Panc1 (cell line): ENCODE measurements around the gene MRPS7. TPM values are rescaled to one million over a fixed set of nuclear protein-coding genes. Genes with fewer than 3 reads are reported as not detected.

Source experiments
- ATAC-seq: fragments of 200-7000 bp; cut with Tn5 transposase; 2 replicates; pipeline ENCODE4 v1.9.1; 2020; ENCODE audit warnings: mild to moderate bottlenecking, moderate library complexity
- Bru-seq: library from RNA; stranded (reverse); fragments of 400-500 nt; gene quantifications from one replicate; lab custom pipeline; 2021; lab: Mats Ljungman, UMichigan
- BruChase-seq, 2 experiments: library from RNA; stranded (reverse); fragments of 400-500 nt; gene quantifications; one replicate each; lab custom pipeline; 2021; lab: Mats Ljungman, UMichigan
- BruUV-seq: library from RNA; stranded (reverse); fragments of 400-500 nt; replicated peaks from 2 replicates; lab custom pipeline; 2021; lab: Mats Ljungman, UMichigan
- CTCF ChIA-PET: fragments of 300-600 bp; sonication (Branson Sonifier 250); formaldehyde crosslinking; loops from one replicate; lab custom pipeline; 2022; ENCODE audit warnings: antibody characterized with exemption; lab: Charles Lee
- POLR2A ChIA-PET: fragments of 300-600 bp; sonication (Branson Sonifier 250); formaldehyde crosslinking; loops from one replicate; lab custom pipeline; 2022; ENCODE audit warnings: antibody characterized with exemption; lab: Charles Lee
- DNase-seq: peaks from one replicate; pipeline ENCODE4 v3.0.0-alpha.2; 2010; ENCODE audit warnings: low read depth, low spot score
- H3K27ac ChIP-seq: 2 replicates; pipeline ENCODE4 v1.5.1; 2011; ENCODE audit warnings: mild to moderate bottlenecking, low read length, inconsistent platforms
- H3K27me3 ChIP-seq: fragments of 200-500 bp; sonication (Bioruptor generic); 2 replicates; pipeline ENCODE4 v1.6.0; 2014; ENCODE audit warnings: low read length, inconsistent platforms; ENCODE audit not compliant: control insufficient read depth, insufficient read depth
- H3K36me3 ChIP-seq: fragments of 200-500 bp; sonication (Bioruptor generic); 2 replicates; pipeline ENCODE4 v1.5.1; 2014; ENCODE audit warnings: inconsistent platforms, mild to moderate bottlenecking, low read length, moderate library complexity; ENCODE audit not compliant: control insufficient read depth, insufficient read depth
- H3K4me1 ChIP-seq: 2 replicates; pipeline ENCODE4 v1.5.1; 2011; ENCODE audit warnings: inconsistent platforms, mild to moderate bottlenecking, low read length, moderate library complexity; ENCODE audit not compliant: control insufficient read depth, insufficient read depth
- H3K4me3 ChIP-seq, 2 experiments: 2 replicates each; pipeline ENCODE4 v1.5.1; 2011 to 2012; ENCODE audit warnings: low read depth in 2 of 2, low read length in 2 of 2, mild to moderate bottlenecking in 2 of 2, inconsistent platforms in 1 of 2, moderate library complexity in 1 of 2
- H3K9me3 ChIP-seq: fragments of 200-500 bp; sonication (Bioruptor generic); 2 replicates; pipeline ENCODE4 v1.5.1; 2014; ENCODE audit warnings: low read depth, mild to moderate bottlenecking, inconsistent platforms, low read length, moderate library complexity; ENCODE audit not compliant: control insufficient read depth, insufficient read depth
- POLR2AphosphoS5 ChIP-seq: IDR thresholded peaks from 2 replicates; pipeline ENCODE4 v1.6.1; 2012; ENCODE audit warnings: mild to moderate bottlenecking, low read depth, low read length, moderate library complexity
- REST ChIP-seq, 2 experiments: IDR thresholded peaks; 2 replicates each; pipeline ENCODE4 v1.6.1; 2011 to 2012; ENCODE audit warnings: low read depth in 2 of 2, control low read depth in 1 of 2, low read length in 1 of 2, mild to moderate bottlenecking in 1 of 2, moderate library complexity in 1 of 2; ENCODE audit not compliant: insufficient read depth in 1 of 2
- SIN3A ChIP-seq: IDR thresholded peaks from 2 replicates; pipeline ENCODE4 v1.6.1; 2012; ENCODE audit warnings: low read depth, mild to moderate bottlenecking, low read length, moderate library complexity, borderline replicate concordance; ENCODE audit not compliant: insufficient read depth
- TCF7L2 ChIP-seq: IDR thresholded peaks from 2 replicates; pipeline ENCODE4 v1.6.1; 2011; ENCODE audit warnings: mild to moderate bottlenecking, low read depth, low read length, inconsistent platforms
- in situ Hi-C: cut with HindIII; loops from 2 replicates; pipeline ENCODE4 v1.10.0; 2016; ENCODE audit warnings: low sequenced_read_pairs, low pct_unique_long_range_greater_than_20kb
- intact Hi-C: fragments of 100-400 bp; cut with micrococcal nuclease; formaldehyde crosslinking; loops from one replicate; pipeline ENCODE4 v1.10.0; 2022; ENCODE audit not compliant: unreplicated experiment
- long read RNA-seq: library from polyadenylated mRNA; unstranded; transcript quantifications from one replicate; pipeline ENCODE4 v2.0.0, GENCODE V29; 2021; ENCODE audit not compliant: unreplicated experiment
- polyA plus RNA-seq: library from polyadenylated mRNA; unstranded; fragments of >200 nt; gene quantifications from one replicate; pipeline ENCODE4 v1.2.1, GENCODE V29; 2012; ENCODE audit warnings: missing spikeins; ENCODE audit not compliant: insufficient read length
- total RNA-seq: library from RNA; stranded (reverse); gene quantifications from one replicate; pipeline ENCODE4 v1.2.1, GENCODE V29; 2021; ENCODE audit not compliant: unreplicated experiment
- TF ChIP-seq, protein P1 (sequence below): fragments of 450-650 bp; IDR thresholded peaks from 2 replicates; pipeline ENCODE4 v1.5.1; 2017; ENCODE audit warnings: mild to moderate bottlenecking

MRPS7 gene
- total RNA-seq (85.0 TPM), Bru-seq, nascent RNA (percentile 89 among the genes with signal in this experiment), BruChase-seq, experiment 1, labeled RNA remaining after a 2-hour chase (percentile 89 among the genes with signal in this experiment), BruChase-seq, experiment 2, labeled RNA remaining after a 6-hour chase (percentile 93 among the genes with signal in this experiment)
- 78.8 TPM for polyA plus RNA-seq
- long read RNA-seq, transcript MRPS7-203 (4 exons, 1,638 nt): minor isoform, 26 of 200 reads
- long read RNA-seq, transcript MRPS7-201 (5 exons, 1,406 nt): major isoform, 152 of 200 reads
- long read RNA-seq, partial matches to known transcripts: 9 of 200 reads
- long read RNA-seq, other reads (novel, unspliced or antisense): 10 of 200 reads

DNA sequence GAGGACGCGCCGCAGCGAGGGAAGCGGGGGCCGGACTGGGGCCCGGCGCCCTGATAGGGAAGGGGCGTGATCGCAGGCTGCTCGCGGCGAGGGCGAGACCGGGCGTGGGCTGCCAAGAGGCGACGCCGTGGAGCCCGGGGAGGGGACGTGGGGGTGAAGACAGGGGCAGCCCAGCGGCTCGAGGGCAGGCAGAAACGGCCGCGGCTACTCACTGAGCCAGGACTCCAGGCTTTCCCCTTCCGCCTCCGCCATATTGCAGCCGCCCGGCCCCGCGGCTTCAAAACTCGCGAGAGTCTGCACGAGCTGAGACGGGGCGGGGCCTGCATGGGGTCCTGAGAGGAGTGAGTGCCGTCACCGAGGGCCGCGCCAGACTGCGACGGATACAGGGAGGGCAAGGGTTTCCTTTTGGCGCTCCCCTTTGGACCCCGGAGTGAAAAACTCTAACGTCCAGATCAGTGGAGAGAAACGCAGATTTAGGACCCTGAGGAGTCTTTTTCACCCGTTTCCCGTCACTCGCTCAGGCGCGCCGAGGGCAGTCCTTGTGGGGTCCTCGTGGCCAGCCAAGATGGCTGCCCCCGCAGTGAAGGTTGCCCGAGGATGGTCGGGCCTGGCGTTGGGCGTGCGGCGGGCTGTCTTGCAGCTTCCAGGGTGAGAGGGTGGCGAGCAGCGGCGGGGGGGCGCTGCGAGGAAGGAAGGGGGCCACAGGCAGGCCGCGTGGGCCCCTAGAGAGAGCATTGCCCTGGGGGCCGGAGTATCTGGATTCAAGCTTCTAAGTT is at the start of gene MRPS7, which contains the start of gene GGA3:
TSS of gene MRPS7 (plus strand) at position 544 of the 776 bp plus-strand sequence. CDS start at position 566, 22 bp downstream.
TSS of gene GGA3 (minus strand) at position 271 of the 776 bp plus-strand sequence. CDS start at position 252, 19 bp downstream.
- POLR2A ChIA-PET: interaction anchor here (0.8 to 1.3 kb wide), 2 partner anchors 9 to 46 kb away, joined by 4 to 6 read pairs; partner anchors contain the start of gene MIF4GD
- no peaks in the 10 kb centered on the region for H3K9me3 ChIP-seq
- peak; percentile 99 for ATAC-seq
- H3K27ac ChIP-seq: peak within 1 kb of the TSS; percentile 95
- intact Hi-C loops: no loop called here
- peak; percentile 92 for TF ChIP-seq POLR2AphosphoS5
- TF ChIP-seq, protein P1, sequence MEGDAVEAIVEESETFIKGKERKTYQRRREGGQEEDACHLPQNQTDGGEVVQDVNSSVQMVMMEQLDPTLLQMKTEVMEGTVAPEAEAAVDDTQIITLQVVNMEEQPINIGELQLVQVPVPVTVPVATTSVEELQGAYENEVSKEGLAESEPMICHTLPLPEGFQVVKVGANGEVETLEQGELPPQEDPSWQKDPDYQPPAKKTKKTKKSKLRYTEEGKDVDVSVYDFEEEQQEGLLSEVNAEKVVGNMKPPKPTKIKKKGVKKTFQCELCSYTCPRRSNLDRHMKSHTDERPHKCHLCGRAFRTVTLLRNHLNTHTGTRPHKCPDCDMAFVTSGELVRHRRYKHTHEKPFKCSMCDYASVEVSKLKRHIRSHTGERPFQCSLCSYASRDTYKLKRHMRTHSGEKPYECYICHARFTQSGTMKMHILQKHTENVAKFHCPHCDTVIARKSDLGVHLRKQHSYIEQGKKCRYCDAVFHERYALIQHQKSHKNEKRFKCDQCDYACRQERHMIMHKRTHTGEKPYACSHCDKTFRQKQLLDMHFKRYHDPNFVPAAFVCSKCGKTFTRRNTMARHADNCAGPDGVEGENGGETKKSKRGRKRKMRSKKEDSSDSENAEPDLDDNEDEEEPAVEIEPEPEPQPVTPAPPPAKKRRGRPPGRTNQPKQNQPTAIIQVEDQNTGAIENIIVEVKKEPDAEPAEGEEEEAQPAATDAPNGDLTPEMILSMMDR: no peak
- TF ChIP-seq SIN3A: peak; percentile 78; the same call in 1 of the 2 replicates
- in situ Hi-C loops: no loop called here
- H3K4me1 ChIP-seq: peaks cover 20% of the 10 kb centered on the region
- no peaks in the 10 kb centered on the region for H3K27me3 ChIP-seq
- CTCF ChIA-PET: interaction anchor here (0.6 to 2.9 kb wide), 3 partner anchors 9 to 62 kb away, joined by 3 to 21 read pairs (median 4); partner anchors contain the start of gene MIF4GD
- BruUV-seq: no TSS peak
- peaks cover 7% of the 10 kb centered on the region; the same call in 1 of the 2 replicates for H3K36me3 ChIP-seq
- H3K4me3 ChIP-seq: peak within 1 kb of the TSS; percentile 88 to 98
- peak; percentile 79 for DNase-seq

DNA sequence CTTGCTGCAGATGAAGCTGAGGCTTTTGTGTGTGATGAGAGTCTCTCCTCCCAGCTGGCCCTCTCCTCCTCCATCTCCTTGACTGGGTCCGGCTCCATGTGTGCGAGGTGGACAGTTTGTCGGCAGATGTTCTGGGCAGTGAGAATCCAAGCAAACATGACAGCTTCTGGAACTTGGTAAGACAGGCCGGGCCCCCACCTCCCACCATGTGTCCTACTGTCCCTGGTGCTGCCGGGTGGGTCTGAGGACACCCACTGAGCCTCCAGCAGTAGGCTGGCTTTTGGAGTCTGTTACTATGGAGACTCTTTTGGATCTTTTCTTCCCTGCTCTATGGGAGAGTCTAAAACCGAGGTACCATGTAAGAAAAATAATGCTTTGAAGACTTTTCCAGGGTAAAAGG is 43.5 kb upstream of the MRPS7 start:
- Histone ChIP-seq H3K4me1 (no peaks in the 10 kb centered on the region), H3K27me3 (no peaks in the 10 kb centered on the region), H3K9me3 (no peaks in the 10 kb centered on the region), H3K27ac (no peak overlapping the region), H3K4me3 (no peak overlapping the region), H3K36me3 (peaks cover 13% of the 10 kb centered on the region)
- POLR2A ChIA-PET: no interaction called here
- BruUV-seq: no TSS peak
- intact Hi-C loops (no loop called here), in situ Hi-C loops (no loop called here)
- no peak for TF ChIP-seq REST (IDR thresholded peaks at IDR 0.05; ENCODE audit: insufficient read depth in 1 of 2, low read depth in 2 of 2, low read length in 1 of 2)
- no peak for TF ChIP-seq TCF7L2
- TF ChIP-seq, protein P1: no peak
- no peak for TF ChIP-seq SIN3A
- TF ChIP-seq POLR2AphosphoS5: no peak
- CTCF ChIA-PET: no interaction called here
- ATAC-seq: no peak
- no peak for DNase-seq
